ENCODE results near the gene EML2. TPM values are rescaled to one million over a fixed set of nuclear protein-coding genes. Genes with fewer than 3 reads are reported as not detected.

EML2 gene
- total and polyA plus RNA-seq, 2 of the 8 experiments (the other 6 are each of a cell fraction or from before 2014, with no cell fraction given): 28.8 to 29.4 TPM

GRCh38 chr19:45613926-45614725 lies 25.1 kb downstream of the EML2 start (continued):
- no peak for TF ChIP-seq HDAC2 (IDR thresholded peaks at IDR 0.05; ENCODE audit: borderline replicate concordance in 1 of 2, low read depth in 2 of 2, low read length in 2 of 2)
- no peak for TF ChIP-seq RBBP5 (IDR thresholded peaks at IDR 0.05; ENCODE audit: borderline replicate concordance, low read depth, low read length)
- no peak for TF ChIP-seq RNF2 (IDR thresholded peaks at IDR 0.05; ENCODE audit: borderline replicate concordance, low read depth, low read length, missing control alignments, poor library complexity, severe bottlenecking)
- no peak for TF ChIP-seq SUZ12 (IDR thresholded peaks at IDR 0.05; ENCODE audit: low read length)
- no peak for TF ChIP-seq MAX (IDR thresholded peaks at IDR 0.05)
- no peak for TF ChIP-seq KDM5A (IDR thresholded peaks at IDR 0.05; ENCODE audit: low read length)

All from H1 (cell line).